IMR-90 (cell line): ENCODE data around the gene DSCAML1. TPM values are rescaled to one million over a fixed set of nuclear protein-coding genes. Genes with fewer than 3 reads are reported as not detected.
A peak's percentile ranks its signal among the peaks of the same experiment; 100 is the strongest.

Source experiments
- ATAC-seq: fragments of 200-7000 bp; cut with Tn5 transposase; 2 replicates; pipeline ENCODE4 v1.9.1; 2020; ENCODE audit warnings: low read depth, mild to moderate bottlenecking, moderate library complexity
- BruUV-seq: library from RNA; stranded (reverse); fragments of 400-500 nt; replicated peaks from 2 replicates; lab custom pipeline; 2021; lab: Mats Ljungman, UMichigan
- CTCF ChIA-PET: fragments of 300-600 bp; formaldehyde crosslinking; extraction: SDS; loops from one replicate; lab custom pipeline; 2021; ENCODE audit warnings: antibody characterized with exemption; lab: Yijun Ruan, JAX
- POLR2A ChIA-PET: fragments of 300-600 bp; sonication (Branson Sonifier 250); formaldehyde crosslinking; loops from one replicate; lab custom pipeline; 2022; ENCODE audit warnings: antibody characterized with exemption; ENCODE audit not compliant: unreplicated experiment; lab: Charles Lee
- DNase-seq: peaks from one replicate; pipeline ENCODE4 v3.0.0; 2013
- H2AFZ ChIP-seq: replicated peaks from 2 replicates; pipeline ENCODE3; 2013; ENCODE audit warnings: low read length, mild to moderate bottlenecking; ENCODE audit not compliant: poor library complexity
- H2AK5ac ChIP-seq: 2 replicates; pipeline ENCODE4 v1.6.1; 2013; ENCODE audit warnings: low read depth, low read length, inconsistent platforms
- H2AK9ac ChIP-seq: replicated peaks from 2 replicates; pipeline ENCODE3; 2013; ENCODE audit warnings: mild to moderate bottlenecking, low read depth, low read length, moderate library complexity; ENCODE audit not compliant: poor library complexity
- H2BK120ac ChIP-seq: 2 replicates; pipeline ENCODE4 v1.6.1; 2013; ENCODE audit warnings: low read depth, low read length, inconsistent platforms
- H2BK15ac ChIP-seq: 3 replicates; pipeline ENCODE4 v1.6.1; 2013; ENCODE audit warnings: low read depth, low read length, inconsistent platforms
- H2BK20ac ChIP-seq: 2 replicates; pipeline ENCODE4 v1.6.1; 2013; ENCODE audit warnings: low read depth, mild to moderate bottlenecking, inconsistent platforms, low read length, moderate library complexity
- H2BK5ac ChIP-seq: 2 replicates; pipeline ENCODE4 v1.6.1; 2013; ENCODE audit warnings: mild to moderate bottlenecking, low read depth, low read length, inconsistent platforms; ENCODE audit not compliant: poor library complexity, severe bottlenecking
- H3K14ac ChIP-seq: replicated peaks from 2 replicates; pipeline ENCODE4 v1.6.1; 2013; ENCODE audit warnings: low read depth, low read length, inconsistent platforms
- H3K18ac ChIP-seq: 2 replicates; pipeline ENCODE4 v1.6.1; 2013; ENCODE audit warnings: low read depth, low read length, control low read depth
- H3K23ac ChIP-seq: 2 replicates; pipeline ENCODE4 v1.6.1; 2013; ENCODE audit warnings: low read depth, low read length, inconsistent platforms
- H3K27ac ChIP-seq: 2 replicates; pipeline ENCODE4 v1.5.1; 2013; ENCODE audit warnings: mild to moderate bottlenecking, control low read depth, low read length; ENCODE audit not compliant: insufficient read depth
- H3K27me3 ChIP-seq: 2 replicates; pipeline ENCODE4 v1.6.1; 2013; ENCODE audit warnings: low read length; ENCODE audit not compliant: control insufficient read depth, insufficient read depth
- H3K36me3 ChIP-seq: 2 replicates; pipeline ENCODE4 v1.6.1; 2013; ENCODE audit warnings: low read length, mixed read lengths; ENCODE audit not compliant: control insufficient read depth, insufficient read depth
- H3K4ac ChIP-seq: 2 replicates; pipeline ENCODE4 v1.6.1; 2013; ENCODE audit warnings: low read depth, low read length, inconsistent platforms
- H3K4me1 ChIP-seq: 2 replicates; pipeline ENCODE4 v1.6.1; 2013; ENCODE audit warnings: low read length, mixed read lengths; ENCODE audit not compliant: control insufficient read depth, insufficient read depth
- H3K4me2 ChIP-seq: 2 replicates; pipeline ENCODE4 v1.6.1; 2013; ENCODE audit warnings: low read depth, mild to moderate bottlenecking, control low read depth, low read length, moderate library complexity
- H3K4me3 ChIP-seq: 2 replicates; pipeline ENCODE4 v1.5.1; 2013; ENCODE audit warnings: low read depth, mild to moderate bottlenecking, control low read depth, low read length, moderate library complexity; ENCODE audit not compliant: insufficient read depth
- H3K56ac ChIP-seq: 2 replicates; pipeline ENCODE4 v1.6.1; 2013; ENCODE audit warnings: low read length, inconsistent platforms; ENCODE audit not compliant: insufficient read depth; ENCODE audit errors: extremely low read depth
- H3K79me1 ChIP-seq, 2 experiments: 2 replicates each; pipeline ENCODE4 v1.6.1; 2013; ENCODE audit warnings: low read length in 2 of 2, inconsistent platforms in 1 of 2, low read depth in 1 of 2
- H3K9ac ChIP-seq: 2 replicates; pipeline ENCODE4 v1.6.1; 2013; ENCODE audit warnings: low read depth, low read length, control low read depth
- H3K9me1 ChIP-seq: 2 replicates; pipeline ENCODE4 v1.6.1; 2013; ENCODE audit warnings: low read length, inconsistent platforms; ENCODE audit not compliant: insufficient read depth
- H3K9me3 ChIP-seq: 2 replicates; pipeline ENCODE4 v1.6.1; 2013; ENCODE audit warnings: low read length; ENCODE audit not compliant: control insufficient read depth, insufficient read depth
- H4K20me1 ChIP-seq: 2 replicates; pipeline ENCODE4 v1.6.1; 2013; ENCODE audit warnings: low read length, inconsistent platforms; ENCODE audit not compliant: insufficient read depth
- H4K5ac ChIP-seq: 2 replicates; pipeline ENCODE4 v1.6.1; 2013; ENCODE audit warnings: mild to moderate bottlenecking, low read depth, low read length, control low read depth
- H4K8ac ChIP-seq, 2 experiments: 2 replicates each; pipeline ENCODE4 v1.6.1; 2013; ENCODE audit warnings: low read depth in 2 of 2, low read length in 2 of 2, control low read depth in 1 of 2, inconsistent platforms in 1 of 2
- H4K91ac ChIP-seq: 2 replicates; pipeline ENCODE4 v1.6.1; 2013; ENCODE audit warnings: low read depth, low read length, inconsistent platforms; ENCODE audit not compliant: insufficient read depth
- CHD1 ChIP-seq: IDR thresholded peaks from 2 replicates; pipeline ENCODE4 v1.6.1; 2012; ENCODE audit warnings: low read depth, low read length, improper control_type of control experiment
- MAZ ChIP-seq: IDR thresholded peaks from 2 replicates; pipeline ENCODE4 v1.6.1; 2012; ENCODE audit warnings: low read depth, mild to moderate bottlenecking, low read length, improper control_type of control experiment, moderate library complexity, borderline replicate concordance
- POLR2A ChIP-seq: IDR thresholded peaks from 2 replicates; pipeline ENCODE4 v1.6.1; 2012; ENCODE audit warnings: mild to moderate bottlenecking, low read depth, low read length
- RAD21 ChIP-seq: IDR thresholded peaks from 2 replicates; pipeline ENCODE4 v1.6.1; 2012; ENCODE audit warnings: low read length, improper control_type of control experiment
- RCOR1 ChIP-seq: IDR thresholded peaks from 2 replicates; pipeline ENCODE4 v1.6.1; 2012; ENCODE audit warnings: mild to moderate bottlenecking, low read length, improper control_type of control experiment; ENCODE audit not compliant: insufficient replicate concordance
- SMC3 ChIP-seq: fragments of 150-350 bp; IDR thresholded peaks from 2 replicates; pipeline ENCODE4 v1.6.1; 2016; ENCODE audit warnings: low read depth, mild to moderate bottlenecking, antibody characterized with exemption, low read length, moderate library complexity
- WGBS, 2 experiments: methylation state at CpG; one replicate each; pipeline versions ENCODE4 v1.1.5 to v1.1.7; 2013; ENCODE audit warnings: missing lambda C conversion rate in 2 of 2; ENCODE audit not compliant: insufficient read length in 1 of 2; ENCODE audit errors: extremely low coverage in 2 of 2; 5-methylcytosine and 5-hydroxymethylcytosine counted together
- dilution Hi-C: fragments of 300-500 bp; cut with HindIII; formaldehyde crosslinking; loops from one replicate; pipeline ENCODE4 v1.14.3; 2018; ENCODE audit warnings: low sequenced_read_pairs; ENCODE audit not compliant: unreplicated experiment
- in situ Hi-C: fragments of 300-500 bp; cut with MboI; formaldehyde crosslinking; loops from 3 replicates; pipeline ENCODE4 v1.14.3; 2019; ENCODE audit warnings: low sequenced_read_pairs, inconsistent platforms, mixed read lengths
- intact Hi-C: fragments of 100-400 bp; cut with micrococcal nuclease; formaldehyde crosslinking; loops from 2 replicates; pipeline ENCODE4 v1.10.0; 2022
- polyA plus RNA-seq, 3 experiments: library from polyadenylated mRNA; depleted of rRNA; stranded (reverse); fragments of >200 nt; gene quantifications; 2 replicates each; pipeline ENCODE4 v1.2.3, GENCODE V29; 2012; ENCODE audit warnings: low replicate concordance in 1 of 3
- total RNA-seq: library from RNA; depleted of rRNA; stranded (reverse); fragments of >200 nt; gene quantifications from 2 replicates; pipeline ENCODE4 v1.2.3, GENCODE V29; 2012
- TF ChIP-seq, protein P1 (sequence below): conservative IDR thresholded peaks from 2 replicates; pipeline ENCODE4 v1.5.1; 2012; ENCODE audit warnings: mild to moderate bottlenecking, low read depth, low read length, improper control_type of control experiment
- TF ChIP-seq, protein P2 (sequence below): fragments of 150-350 bp; IDR thresholded peaks from 2 replicates; pipeline ENCODE4 v1.6.1; 2016; ENCODE audit warnings: low read depth, mild to moderate bottlenecking, low read length, moderate library complexity, borderline replicate concordance

DSCAML1 gene
- total and polyA plus RNA-seq, 2 of the 4 experiments (the other 2 are of a cell fraction): not detected

DNA sequence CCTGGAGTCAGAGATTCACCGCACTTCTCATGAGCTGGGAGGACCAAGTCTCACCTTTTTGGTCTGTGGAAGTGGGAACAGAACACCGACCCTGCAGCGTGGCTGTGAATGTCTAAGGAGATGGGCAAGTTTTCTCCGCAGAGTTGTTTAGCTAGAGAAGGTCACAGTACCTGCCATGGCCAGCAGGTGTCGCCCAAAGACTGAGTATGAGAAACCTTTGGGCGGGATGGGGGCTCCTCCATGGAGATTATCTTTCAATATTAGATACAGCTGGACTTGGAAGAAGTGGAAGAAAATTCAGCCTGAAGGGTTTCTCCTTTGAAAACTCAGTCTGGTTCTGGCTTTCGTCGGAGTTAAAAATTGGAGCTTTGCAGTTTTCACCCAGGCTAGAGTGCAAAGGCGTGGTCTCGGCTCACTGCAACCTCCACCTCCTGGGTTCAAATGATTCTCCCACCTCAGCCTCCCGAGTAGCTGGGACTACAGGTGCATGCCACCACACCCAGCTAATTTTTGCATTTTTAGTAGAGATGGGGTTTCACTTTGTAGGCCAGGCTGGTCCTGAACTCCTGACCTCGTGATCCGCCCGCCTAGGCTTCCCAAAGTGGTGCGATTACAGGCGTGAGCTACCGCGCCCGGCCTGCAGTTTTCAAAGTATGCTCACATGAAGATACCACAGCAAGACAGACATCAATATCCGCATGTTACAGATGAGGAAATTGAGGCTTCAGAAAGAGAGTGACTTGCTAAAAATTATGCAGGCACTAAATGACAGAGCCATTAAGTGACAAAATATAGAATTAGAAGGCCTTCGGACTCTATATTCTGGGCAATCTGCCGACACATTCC is 10.7 kb upstream of the DSCAML1 start:
- peak; percentile 51 for DNase-seq

More for the DNA sequence above, 10.7 kb upstream of the DSCAML1 start:
- H2AK9ac ChIP-seq: no peak overlapping the region
- H2BK120ac ChIP-seq: no peak overlapping the region
- no peak overlapping the region for H2BK5ac ChIP-seq
- ChIA-PET POLR2A (no interaction called here), CTCF (interaction anchor here (0.6 to 3.2 kb wide), 14 partner anchors 9 to 382 kb away, joined by 3 to 23 read pairs (median 4); no protein-coding TSS in a partner anchor)
- H4K91ac ChIP-seq: no peak overlapping the region
- TF ChIP-seq MAZ (peak; percentile 70), RCOR1 (no peak), CHD1 (no peak), RAD21 (peak; percentile 86), SMC3 (peak; percentile 73), POLR2A (no peak)
- TF ChIP-seq, protein P1, sequence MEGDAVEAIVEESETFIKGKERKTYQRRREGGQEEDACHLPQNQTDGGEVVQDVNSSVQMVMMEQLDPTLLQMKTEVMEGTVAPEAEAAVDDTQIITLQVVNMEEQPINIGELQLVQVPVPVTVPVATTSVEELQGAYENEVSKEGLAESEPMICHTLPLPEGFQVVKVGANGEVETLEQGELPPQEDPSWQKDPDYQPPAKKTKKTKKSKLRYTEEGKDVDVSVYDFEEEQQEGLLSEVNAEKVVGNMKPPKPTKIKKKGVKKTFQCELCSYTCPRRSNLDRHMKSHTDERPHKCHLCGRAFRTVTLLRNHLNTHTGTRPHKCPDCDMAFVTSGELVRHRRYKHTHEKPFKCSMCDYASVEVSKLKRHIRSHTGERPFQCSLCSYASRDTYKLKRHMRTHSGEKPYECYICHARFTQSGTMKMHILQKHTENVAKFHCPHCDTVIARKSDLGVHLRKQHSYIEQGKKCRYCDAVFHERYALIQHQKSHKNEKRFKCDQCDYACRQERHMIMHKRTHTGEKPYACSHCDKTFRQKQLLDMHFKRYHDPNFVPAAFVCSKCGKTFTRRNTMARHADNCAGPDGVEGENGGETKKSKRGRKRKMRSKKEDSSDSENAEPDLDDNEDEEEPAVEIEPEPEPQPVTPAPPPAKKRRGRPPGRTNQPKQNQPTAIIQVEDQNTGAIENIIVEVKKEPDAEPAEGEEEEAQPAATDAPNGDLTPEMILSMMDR: peak; percentile 87
- TF ChIP-seq, protein P2, sequence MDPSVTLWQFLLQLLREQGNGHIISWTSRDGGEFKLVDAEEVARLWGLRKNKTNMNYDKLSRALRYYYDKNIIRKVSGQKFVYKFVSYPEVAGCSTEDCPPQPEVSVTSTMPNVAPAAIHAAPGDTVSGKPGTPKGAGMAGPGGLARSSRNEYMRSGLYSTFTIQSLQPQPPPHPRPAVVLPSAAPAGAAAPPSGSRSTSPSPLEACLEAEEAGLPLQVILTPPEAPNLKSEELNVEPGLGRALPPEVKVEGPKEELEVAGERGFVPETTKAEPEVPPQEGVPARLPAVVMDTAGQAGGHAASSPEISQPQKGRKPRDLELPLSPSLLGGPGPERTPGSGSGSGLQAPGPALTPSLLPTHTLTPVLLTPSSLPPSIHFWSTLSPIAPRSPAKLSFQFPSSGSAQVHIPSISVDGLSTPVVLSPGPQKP: no peak
- H3K9ac ChIP-seq: no peak overlapping the region
- no peak overlapping the region for H3K23ac ChIP-seq
- no peak overlapping the region for H2BK20ac ChIP-seq
- no peak overlapping the region for H2BK15ac ChIP-seq
- H2AFZ ChIP-seq: no peak overlapping the region
- no peak overlapping the region for H3K56ac ChIP-seq
- intact Hi-C loops: loop anchor here (1.0 kb wide), 4 partner anchors 10 to 246 kb away; no protein-coding TSS in a partner anchor
- no peaks in the 10 kb centered on the region for H3K79me1 ChIP-seq
- H3K4ac ChIP-seq: no peak overlapping the region
- in situ Hi-C loops: loop anchor here (10.0 kb wide), 1 partner anchor 363 kb away; no protein-coding TSS in a partner anchor
- no peak overlapping the region for H3K14ac ChIP-seq
- H3K9me3 ChIP-seq: no peaks in the 10 kb centered on the region
- H4K8ac ChIP-seq: no peak overlapping the region
- no peaks in the 10 kb centered on the region for H3K36me3 ChIP-seq
- no peak overlapping the region for H2AK5ac ChIP-seq
- H3K4me2 ChIP-seq: no peak overlapping the region
- dilution Hi-C loops: no loop called here
- peak; percentile 91 for ATAC-seq
- 39% methylated on average over 6 of the region's 22 CpGs; no CpG with 5 or more reads in 1 of the 2 experiments for WGBS, 2 experiments
- H3K4me3 ChIP-seq: no peak overlapping the region
- H4K20me1 ChIP-seq: no peaks in the 10 kb centered on the region
- H3K27me3 ChIP-seq: peaks cover 26% of the 10 kb centered on the region
- H3K9me1 ChIP-seq: no peaks in the 10 kb centered on the region
- no peaks in the 10 kb centered on the region for H3K4me1 ChIP-seq
- H4K5ac ChIP-seq: no peak overlapping the region
- no peak overlapping the region for H3K18ac ChIP-seq
- no TSS peak for BruUV-seq
- no peak overlapping the region for H3K27ac ChIP-seq
